ENCODE data around the gene PYGB.
"Not testable (repeated sequence)": the region's sequence is repeated elsewhere in the genome, so short reads cannot be mapped to it uniquely, and the experiment has no call there.

PYGB gene

GRCh38 chr20:25230166-25230831 is 17.6 kb upstream of the PYGB start:
- no peak for DNase-seq

DNA sequence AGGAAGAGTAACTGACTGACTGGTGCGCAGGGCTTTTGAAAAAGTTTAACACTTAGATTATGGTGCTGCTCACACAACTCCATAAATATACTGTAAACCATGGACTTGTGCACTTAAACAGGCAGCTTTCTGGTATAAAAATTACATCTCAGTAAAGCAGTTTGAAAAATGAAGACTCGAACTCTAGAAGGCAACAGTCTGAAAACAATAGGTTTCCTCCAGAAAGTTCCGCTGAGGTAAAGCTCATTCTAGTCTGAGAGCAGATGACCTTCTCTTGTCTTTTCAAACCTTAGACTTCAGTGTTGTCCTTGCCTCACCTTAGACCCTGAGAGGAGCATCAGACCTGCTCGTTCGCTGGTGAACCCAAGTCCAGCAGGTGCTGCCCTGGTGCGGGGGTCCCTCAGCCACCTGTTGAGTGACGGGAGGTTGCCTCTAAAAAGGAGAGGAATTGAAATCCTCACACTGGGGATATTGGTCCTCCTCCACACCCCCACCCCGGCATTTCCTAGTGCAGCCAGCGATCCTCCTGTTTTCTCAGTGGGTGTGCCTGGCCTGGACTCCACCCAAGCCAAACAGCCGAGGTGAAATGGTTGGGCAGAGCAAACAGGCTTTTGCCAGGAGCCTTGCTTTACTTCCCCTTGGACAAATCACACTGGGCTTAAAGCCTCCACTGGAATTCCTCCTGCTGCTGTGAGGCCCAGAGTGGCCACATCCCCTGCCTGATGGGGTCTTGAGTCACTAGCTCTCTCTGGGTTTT is 14.7 kb upstream of the PYGB start:
- no peak for DNase-seq

DNA sequence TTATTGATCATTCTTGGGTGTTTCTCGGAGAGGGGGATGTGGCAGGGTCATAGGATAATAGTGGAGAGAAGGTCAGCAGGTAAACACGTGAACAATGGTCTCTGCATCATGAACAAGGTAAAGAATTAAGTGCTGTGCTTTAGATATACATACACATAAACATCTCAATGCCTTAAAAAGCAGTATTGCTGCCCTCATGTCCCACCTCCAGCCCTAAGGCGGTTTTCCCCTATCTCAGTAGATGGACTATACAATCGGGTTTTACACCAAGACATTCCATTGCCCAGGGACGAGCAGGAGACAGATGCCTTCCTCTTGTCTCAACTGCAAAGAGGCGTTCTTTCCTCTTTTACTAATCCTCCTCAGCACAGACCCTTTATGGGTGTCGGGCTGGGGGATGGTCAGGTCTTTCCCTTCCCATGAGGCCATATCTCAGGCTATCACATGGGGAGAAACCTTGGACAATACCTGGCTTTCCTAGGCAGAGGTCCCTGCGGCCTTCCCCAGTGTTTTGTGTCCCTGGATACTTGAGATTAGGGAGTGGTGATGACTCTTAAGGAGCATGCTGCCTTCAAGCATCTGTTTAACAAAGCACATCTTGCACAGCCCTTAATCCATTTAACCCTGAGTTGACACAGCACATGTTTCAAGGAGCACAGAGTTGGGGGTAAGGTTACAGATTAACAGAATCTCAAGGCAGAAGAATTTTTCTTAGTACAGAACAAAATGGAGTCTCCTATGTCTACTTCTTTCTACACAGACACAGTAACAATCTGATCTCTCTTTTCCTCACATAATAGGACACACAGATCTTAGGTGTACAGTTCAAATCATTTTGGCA is 13.7 kb upstream of the PYGB start:
- DNase-seq = not testable (repeated sequence)

DNA sequence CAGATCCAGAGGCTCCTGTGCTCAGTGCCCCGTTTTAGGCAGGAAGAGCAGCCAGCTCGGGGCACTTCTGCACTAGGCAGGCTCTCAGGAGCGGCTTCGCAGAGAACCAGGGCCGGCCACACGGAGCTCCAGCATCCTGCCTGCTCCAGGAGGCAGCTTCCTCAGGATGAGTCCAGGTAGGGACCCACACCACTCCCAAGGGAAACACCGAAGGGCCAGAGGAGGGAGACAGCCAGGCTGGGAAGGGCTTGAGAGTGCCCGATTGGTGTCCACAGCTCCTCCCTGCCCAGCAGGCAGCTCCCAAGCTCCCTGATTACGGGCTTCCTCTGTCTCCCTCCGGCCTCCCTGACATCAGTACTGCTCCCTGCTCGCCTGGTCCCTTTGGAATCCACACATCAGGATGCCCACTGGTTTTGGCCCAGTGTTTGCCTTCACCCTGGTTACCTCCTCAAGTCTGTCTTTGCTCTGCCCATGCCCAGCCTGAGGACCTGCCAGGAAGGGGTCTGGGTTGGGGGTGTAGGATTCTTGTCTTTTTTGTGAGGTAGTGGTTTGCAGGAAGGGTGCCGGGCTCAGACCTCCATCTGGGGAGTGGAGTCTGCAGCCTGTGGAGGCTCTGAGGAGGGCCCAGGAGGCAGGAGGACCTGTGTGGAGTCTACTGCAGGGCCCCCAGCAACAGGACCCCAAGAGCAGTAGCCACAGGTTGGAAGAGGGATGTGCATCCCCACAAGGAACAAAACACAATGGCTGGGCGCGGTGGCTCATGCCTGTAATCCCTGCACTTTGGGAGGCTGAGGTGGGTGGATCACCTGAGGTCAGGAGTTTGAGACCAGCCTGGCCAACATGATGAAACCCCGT is 11.2 kb upstream of the PYGB start:
- DNase-seq = no peak

GRCh38 chr20:25237610-25238318 is 10.1 kb upstream of the PYGB start:
- DNase-seq = no peak

DNA sequence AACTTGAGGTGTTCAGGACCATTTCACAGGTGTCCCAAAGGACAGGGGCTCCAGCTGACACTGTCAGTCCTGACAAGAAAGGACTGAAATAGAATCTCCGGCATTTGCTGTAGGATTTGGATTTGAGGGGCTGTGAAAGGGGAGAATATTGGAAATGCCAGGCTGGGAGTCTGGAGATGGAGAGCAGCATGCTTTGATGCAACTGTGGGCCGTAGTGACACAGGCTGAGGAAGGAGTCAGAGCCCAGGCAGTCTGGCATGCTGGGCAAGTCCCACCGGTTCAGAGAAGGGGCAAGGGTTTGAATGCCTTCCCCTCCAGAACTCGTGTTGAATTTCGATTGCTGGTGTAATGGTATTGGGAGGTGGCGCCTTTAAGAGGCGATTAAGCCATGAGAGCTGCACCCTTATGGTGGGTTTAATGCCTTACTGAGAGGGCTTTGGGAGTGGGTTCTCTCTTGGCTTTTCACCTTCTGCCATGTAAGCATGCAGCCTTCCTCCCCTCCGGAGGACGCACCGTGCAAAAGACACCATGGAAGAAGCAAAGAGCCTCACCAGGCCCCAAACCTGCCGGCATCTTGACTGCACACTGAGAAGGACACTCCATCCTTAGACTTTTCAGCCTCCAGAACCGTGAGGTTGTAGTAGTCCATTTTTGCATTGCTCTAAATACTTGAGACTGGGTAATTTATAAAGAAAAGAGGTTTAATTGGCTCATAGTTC is 9.4 kb upstream of the PYGB start:
- no peak for DNase-seq

GRCh38 chr20:25239387-25240370 is 8.2 kb upstream of the PYGB start:
- no peak for DNase-seq

DNA sequence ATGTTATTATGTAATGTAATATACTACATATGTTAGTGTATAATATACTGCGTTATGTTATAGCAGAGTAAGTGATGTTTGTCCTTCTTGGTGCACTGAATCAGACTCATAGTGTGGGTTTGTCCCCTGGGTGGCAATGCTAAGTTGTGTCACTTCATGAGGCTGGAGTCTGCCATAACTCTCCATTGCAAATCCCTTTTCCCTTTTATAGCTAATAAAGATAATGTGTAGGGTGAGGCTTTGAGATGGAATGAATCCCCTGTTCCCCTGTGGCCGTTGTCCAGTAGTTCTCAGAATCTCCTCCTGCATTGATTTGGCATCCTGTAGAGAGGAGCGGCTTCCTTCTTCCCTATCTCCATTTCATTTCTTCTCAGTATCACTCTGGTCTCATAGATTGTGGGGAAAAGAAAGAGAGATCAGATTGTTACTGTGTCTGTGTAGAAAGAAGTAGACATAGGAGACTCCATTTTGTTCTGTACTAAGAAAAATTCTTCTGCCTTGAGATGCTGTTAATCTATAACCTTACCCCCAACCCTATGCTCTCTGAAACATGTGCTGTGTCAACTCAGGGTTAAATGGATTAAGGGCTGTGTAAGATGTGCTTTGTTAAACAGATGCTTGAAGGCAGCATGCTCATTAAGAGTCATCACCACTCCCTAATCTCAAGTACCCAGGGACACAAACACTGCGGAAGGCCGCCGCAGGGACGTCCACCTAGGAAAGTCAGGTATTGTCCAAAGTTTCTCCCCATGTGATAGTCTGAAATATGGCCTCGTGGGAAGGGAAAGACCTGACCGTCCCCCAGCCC is 6.8 kb upstream of the PYGB start:
- not testable (repeated sequence) for DNase-seq

DNA sequence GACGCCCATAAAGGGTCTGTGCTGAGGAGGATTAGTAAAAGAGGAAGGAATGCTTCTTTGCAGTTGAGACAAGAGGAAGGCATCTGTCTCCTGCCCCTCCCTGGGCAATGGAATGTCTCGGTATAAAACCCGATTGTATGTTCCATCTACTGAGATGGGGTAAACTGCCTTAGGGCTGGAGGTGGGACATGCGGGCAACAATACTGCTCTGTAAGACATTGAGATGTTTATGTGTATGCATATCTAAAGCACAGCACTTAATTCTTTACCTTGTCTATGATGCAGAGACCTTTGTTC is 6.3 kb upstream of the PYGB start:
- DNase-seq = not testable (repeated sequence)

- DNase-seq = no peak
Observed at GRCh38 chr20:25242231-25242630, 5.7 kb upstream of the PYGB start.

- DNase-seq = no peak
Observed at GRCh38 chr20:25243416-25243979, 4.4 kb upstream of the PYGB start.

- no peak for DNase-seq
Observed at GRCh38 chr20:25244976-25245375, 2.9 kb upstream of the PYGB start.

- no peak for DNase-seq
Observed at GRCh38 chr20:25245461-25245860, 2.4 kb upstream of the PYGB start.

DNA sequence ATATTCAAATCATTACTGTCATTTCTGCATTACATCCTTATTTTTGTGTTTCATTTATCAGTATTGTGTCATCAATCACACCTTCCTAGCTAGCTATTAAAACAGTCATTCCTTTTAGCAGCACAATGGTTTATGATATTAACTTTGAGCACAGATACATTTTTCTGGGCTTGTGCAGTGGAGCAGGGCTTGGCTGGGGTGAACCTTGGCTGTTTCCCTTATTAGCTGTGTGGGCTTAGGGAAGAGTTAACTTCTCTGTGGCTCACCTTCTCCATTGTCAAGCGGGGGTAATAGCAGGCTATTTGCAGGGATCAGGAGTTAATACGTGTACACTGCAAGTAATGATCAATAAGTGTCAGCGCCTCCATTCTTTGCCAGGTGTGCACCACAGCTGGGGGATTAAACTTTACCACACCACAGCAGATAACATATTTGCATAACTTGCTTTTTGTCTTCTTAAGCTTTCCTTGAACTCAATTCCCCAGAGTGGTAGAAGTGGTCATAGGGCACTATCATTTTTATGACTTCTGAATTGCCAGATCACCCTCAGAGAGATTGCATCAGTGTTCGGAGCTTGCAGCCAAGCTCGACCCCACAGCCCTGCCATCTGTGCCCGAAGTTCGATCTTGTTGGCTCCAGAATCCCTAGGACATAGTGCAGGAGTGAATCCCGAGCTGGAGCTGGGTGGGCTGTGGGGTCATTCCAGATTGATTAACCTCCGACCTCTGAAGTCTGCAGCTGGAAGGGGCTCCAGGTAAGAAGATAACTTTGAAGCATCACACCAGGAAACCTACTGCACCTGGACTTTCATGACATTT is 1.5 kb upstream of the PYGB start:
- DNase-seq = no peak

DNA sequence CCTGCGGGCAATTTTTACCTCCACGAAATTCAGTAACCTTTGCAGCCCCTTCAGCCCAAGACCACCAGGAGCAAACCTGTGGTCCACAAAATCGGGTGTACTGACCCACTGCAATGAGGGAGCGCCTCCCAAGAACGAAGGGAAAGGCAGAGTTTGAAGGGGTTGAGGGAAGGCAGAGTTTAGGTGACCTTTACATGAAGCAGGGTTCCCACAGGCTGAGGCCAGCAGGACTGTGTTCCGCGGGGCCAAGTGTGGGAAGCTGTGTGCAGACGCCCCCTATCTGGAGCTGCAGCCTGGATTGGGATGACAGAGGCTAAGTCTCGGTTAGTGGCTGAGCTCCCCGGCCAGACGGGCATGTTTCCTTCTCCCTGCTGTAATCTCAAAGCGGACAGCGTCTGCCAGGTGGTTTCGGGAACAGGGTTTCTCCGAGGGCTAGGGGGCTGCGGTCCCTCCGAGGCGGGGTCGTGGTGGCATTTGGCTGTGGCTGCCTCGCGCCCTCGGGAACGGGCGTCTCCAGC is 826 bp upstream of the PYGB start:
- no peak for DNase-seq

DNA sequence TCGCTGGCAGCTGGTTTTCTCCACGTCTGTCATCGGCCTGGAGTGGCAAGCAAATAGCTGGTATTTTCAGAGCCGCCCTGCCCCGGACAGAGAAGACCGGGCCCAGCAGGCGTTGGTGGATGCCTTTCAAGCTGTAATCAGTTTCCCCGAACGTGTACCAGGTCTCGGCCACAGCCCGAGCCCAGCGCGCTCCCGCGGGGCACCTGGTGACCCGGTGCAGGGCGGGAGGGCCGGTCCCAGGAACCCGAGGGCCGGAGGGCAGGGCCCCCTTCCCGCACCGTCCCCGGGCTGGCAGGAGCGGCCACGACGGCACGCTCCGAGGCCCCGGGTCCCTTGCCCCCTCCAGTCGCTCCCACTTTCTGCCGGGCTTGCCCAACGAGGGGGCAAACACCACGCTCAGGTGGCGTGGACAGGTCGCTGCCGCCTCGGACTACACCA is 348 bp upstream of the PYGB start:
- no peak for DNase-seq

- DNase-seq = no peak
Observed at GRCh38 chr20:25248786-25249172, 894 bp downstream of the PYGB start.
